Activated CD4-positive, CD25-positive, alpha-beta regulatory T cell treated with anti-CD3 and anti-CD28 coated beads, Interleukin-2, amount 50 U/mL, for 16 hours (primary cell): ENCODE measurements around the gene FAM13A.

Experiments used
- DNase-seq: peaks from one replicate; pipeline ENCODE4 v3.0.0-alpha.2; 2020; ENCODE audit warnings: low read depth, low spot score

The FAM13A gene

GRCh38 chr4:88788424-88788823, 268.6 kb downstream of the FAM13A start:
- no peak for DNase-seq

- no peak for DNase-seq
Observed at GRCh38 chr4:88786011-88786410, 271.0 kb downstream of the FAM13A start.

- no peak for DNase-seq
Observed at GRCh38 chr4:88780389-88780788, 276.6 kb downstream of the FAM13A start.

- DNase-seq, result no peak
Observed at GRCh38 chr4:88779431-88779830, 277.6 kb downstream of the FAM13A start.

GRCh38 chr4:88775529-88775928, 281.5 kb downstream of the FAM13A start:
- no peak for DNase-seq

GRCh38 chr4:88775026-88775425, 282.0 kb downstream of the FAM13A start:
- DNase-seq, result no peak

GRCh38 chr4:88771883-88772450, 285.0 kb downstream of the FAM13A start:
- DNase-seq, result no peak

- no peak for DNase-seq
Observed at GRCh38 chr4:88765729-88766128, 291.3 kb downstream of the FAM13A start.

GRCh38 chr4:88763075-88763474, 293.9 kb downstream of the FAM13A start:
- no peak for DNase-seq

- DNase-seq, result no peak
Observed at GRCh38 chr4:88761861-88762523, 295.0 kb downstream of the FAM13A start.

GRCh38 chr4:88761342-88761741, 295.6 kb downstream of the FAM13A start:
- DNase-seq, result no peak

GRCh38 chr4:88759895-88760290, 297.1 kb downstream of the FAM13A start:
- DNase-seq, result no peak

GRCh38 chr4:88759039-88759894, 297.7 kb downstream of the FAM13A start:
- DNase-seq, result no peak

GRCh38 chr4:88758264-88758663, 298.7 kb downstream of the FAM13A start:
- no peak for DNase-seq

GRCh38 chr4:88757776-88758175, 299.2 kb downstream of the FAM13A start:
- no peak for DNase-seq

GRCh38 chr4:88757067-88757466, 299.9 kb downstream of the FAM13A start:
- DNase-seq, result no peak

- no peak for DNase-seq
Observed at GRCh38 chr4:88756149-88756548, 300.8 kb downstream of the FAM13A start.

- DNase-seq, result no peak
Observed at GRCh38 chr4:88755454-88755853, 301.5 kb downstream of the FAM13A start.

- DNase-seq, result no peak
Observed at GRCh38 chr4:88754796-88755195, 302.2 kb downstream of the FAM13A start.

- no peak for DNase-seq
Observed at GRCh38 chr4:88753658-88754571, 303.1 kb downstream of the FAM13A start.

- no peak for DNase-seq
Observed at GRCh38 chr4:88752754-88753153, 304.2 kb downstream of the FAM13A start.

- no peak for DNase-seq
Observed at GRCh38 chr4:88752076-88752463, 304.9 kb downstream of the FAM13A start.
